NOMO-1 (cell line): ENCODE measurements around the gene CCNI.
A peak's percentile ranks its signal among the peaks of the same experiment; 100 is the strongest.
"Not testable (repeated sequence)": the region's sequence is repeated elsewhere in the genome, so short reads cannot be mapped to it uniquely, and the experiment has no call there.

Source experiments
- DNase-seq, 2 experiments: peaks; one replicate each; lab custom pipeline; 2025; ENCODE audit not compliant: unreplicated experiment in 2 of 2; lab: John Stamatoyannopoulos, UW

The CCNI gene

GRCh38 chr4:77040854-77041725 lies 34.7 kb downstream of the CCNI start:
- peak in 1 of 2 experiments; percentile 87 for DNase-seq

GRCh38 chr4:77040270-77040669 lies 35.5 kb downstream of the CCNI start:
- no peak for DNase-seq

DNA sequence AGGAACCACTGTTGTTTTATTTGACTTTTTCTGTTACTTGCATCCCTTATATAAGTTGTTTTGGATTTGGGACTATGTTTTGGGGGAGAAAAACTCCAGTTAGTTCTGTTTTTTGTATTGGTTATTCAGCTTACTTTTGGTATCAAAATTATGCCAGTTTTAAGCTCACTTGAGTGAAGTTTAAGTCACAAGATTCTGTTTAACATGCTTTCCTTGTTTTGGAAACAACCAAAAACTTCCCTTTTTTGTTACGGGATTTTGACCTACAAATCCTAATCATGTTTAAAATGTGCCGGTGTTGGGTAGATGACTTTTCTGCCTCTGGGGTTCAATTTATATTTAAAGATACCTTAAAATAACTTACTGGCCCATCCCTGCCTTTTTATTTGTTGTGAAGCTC lies 36.0 kb downstream of the CCNI start:
- DNase-seq, result no peak

GRCh38 chr4:77037736-77038135 lies 38.1 kb downstream of the CCNI start:
- DNase-seq, result no peak

GRCh38 chr4:77037168-77037567 lies 38.6 kb downstream of the CCNI start:
- DNase-seq, result not testable (repeated sequence)

DNA sequence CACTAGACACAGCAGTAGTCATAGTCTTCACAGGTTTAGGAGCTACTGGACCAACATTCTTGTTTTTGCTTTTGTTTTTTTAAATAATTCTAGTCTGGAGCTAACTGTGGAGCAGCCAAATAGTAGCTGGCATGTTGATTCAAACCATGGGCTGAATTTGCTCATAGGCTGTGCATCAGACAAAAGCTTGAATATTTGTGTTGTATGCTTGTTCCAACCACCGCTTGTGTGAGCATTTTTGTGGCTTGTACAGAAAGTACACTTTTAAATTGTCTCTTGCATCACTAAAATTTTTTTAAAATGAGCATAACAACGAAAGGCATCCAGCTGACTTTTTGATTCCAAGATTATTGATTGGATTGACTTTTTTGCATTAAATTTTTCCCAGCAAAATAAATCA lies 39.6 kb downstream of the CCNI start:
- no peak for DNase-seq

DNA sequence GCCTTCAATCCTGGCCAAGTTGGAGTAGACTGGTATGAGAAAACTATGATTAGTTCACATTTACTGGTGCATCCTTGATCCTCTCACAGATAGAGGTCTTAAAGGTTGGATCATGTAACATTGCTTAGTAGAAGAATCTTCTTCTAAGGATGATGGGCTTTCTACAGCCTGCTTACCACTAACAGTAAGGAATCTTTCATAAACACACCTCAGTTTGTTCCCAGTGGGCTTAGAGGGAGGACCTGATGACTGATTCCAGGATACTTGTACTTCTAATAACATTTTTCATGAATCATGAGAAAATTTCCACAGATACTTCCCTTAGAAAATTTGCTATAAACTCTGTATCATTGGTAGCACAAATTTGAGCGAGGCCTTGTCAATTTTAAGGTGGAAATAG lies 40.6 kb downstream of the CCNI start:
- no peak for DNase-seq

GRCh38 chr4:77031544-77031943 lies 44.2 kb downstream of the CCNI start:
- no peak for DNase-seq

DNA sequence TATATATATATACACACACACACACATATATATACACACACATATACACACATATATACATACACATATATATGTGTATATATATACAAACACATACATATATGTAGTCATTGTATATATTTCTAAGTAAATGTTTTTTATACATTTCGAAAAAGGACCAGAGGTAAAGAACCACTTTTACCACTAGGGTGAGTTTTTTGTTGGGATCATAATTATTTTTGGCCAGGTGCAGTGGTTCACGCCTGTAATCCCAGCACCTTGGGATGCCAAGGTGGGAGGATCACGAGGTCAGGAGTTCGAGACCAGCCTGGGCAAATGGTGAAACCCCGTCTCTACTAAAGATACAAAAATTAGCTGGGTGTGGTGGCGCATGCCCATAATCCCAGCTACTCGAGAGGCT lies 46.0 kb downstream of the CCNI start:
- not testable (repeated sequence) for DNase-seq

- DNase-seq, result no peak
These were observed 47.5 kb downstream of the CCNI start for GRCh38 chr4:77028246-77028645.

DNA sequence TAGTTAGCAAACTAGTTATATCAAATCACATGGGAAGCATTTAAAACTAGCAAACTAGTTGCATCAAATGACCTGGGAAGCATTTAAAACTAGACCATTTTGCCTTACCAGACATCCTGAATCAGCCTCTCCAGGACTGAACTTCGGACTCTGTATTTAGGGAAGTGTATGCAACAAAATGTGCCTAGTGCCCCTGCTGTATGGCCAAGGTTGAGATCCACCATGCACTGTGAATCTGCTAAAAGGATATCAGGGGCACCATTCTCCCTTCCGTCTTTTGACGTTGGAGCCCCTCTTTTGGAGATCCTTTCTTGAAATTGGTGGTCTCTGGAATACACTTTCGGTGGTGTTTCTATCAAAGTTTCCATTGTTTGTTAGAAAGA lies 49.5 kb downstream of the CCNI start:
- DNase-seq, result no peak

DNA sequence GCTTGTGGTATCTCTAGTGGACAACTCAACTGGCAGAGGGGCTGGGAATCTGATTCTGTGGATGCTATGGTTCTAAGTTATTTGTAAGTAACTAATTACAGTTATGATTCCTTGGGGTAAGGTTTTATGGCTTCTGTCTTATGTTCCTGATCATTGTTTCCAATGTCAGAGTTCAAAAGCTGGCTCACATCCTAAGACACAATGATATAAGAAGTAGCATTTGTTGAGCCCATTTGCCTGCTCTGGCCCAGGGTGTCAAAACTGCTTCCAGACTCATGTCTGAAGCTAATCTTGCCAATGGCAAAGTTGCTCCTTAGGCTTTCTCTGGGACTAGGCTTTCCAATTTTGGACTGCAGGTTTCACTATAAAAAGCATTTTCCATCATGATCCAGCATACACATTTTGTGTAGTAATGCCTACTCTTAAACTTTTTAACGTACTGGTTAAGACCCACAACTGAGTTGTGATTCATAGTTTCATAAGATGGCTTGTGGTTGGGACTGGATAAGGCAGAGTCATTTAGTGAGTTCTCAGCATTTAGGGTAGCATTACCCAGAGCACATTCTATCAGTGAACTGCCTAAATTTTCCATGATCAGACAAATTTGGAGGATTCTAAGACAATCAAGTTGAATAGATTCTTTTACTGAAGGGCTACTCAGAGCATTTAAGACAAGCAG lies 50.0 kb downstream of the CCNI start:
- no peak for DNase-seq

DNA sequence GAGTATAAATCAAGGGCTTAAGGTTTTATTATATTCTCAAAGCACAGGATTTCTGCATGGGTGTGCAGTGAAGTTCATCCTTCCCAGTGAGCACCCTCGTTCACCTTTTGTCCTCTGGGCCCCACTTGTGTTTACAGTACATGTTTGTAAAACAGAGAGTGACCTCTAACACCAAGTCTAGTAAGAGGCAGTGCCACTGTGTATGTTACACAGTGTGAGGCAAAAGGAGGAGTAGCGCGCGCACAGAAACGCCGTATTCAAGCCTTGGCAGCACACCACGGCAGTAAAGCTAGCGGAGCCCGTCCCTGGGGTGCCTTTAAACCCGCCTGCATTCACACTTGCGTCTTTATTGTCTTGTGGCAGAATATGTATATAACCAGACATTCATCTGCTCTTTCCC lies 51.9 kb downstream of the CCNI start:
- DNase-seq, result no peak

DNA sequence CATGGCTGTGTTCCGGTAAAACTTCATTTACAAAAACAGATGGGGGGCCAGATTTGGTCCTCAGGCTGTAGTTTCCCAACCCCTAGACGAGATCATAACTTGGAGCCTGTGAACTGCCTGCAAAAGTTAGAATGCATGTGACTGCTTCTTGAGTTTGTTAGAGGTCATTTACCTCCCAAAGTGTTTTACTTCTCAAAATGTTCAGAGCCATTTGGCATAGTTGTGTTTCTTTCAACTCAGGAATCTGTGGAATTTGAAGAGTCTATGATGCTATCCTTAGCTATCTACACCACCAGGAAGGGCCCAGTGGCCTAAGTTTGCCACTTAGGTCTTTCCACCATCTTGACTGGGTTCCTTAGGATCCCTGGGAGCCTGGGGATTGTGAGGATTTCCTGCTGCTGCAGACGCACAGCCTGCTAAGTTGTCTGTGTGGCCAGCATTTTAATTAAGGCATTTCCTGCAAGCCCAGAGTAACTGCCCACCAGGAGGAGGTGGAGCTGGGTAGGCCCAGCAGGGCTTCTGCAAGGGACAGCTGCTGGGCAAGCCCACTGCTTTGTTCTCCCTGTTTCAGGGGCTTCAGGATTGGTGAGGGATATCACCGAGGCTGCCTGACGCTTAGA lies 53.1 kb downstream of the CCNI start:
- DNase-seq, result no peak

GRCh38 chr4:77021614-77022089 lies 54.1 kb downstream of the CCNI start:
- DNase-seq, result peak; percentile 5 to 32

- DNase-seq, result no peak
These were observed 55.8 kb downstream of the CCNI start for GRCh38 chr4:77020017-77020416.

DNA sequence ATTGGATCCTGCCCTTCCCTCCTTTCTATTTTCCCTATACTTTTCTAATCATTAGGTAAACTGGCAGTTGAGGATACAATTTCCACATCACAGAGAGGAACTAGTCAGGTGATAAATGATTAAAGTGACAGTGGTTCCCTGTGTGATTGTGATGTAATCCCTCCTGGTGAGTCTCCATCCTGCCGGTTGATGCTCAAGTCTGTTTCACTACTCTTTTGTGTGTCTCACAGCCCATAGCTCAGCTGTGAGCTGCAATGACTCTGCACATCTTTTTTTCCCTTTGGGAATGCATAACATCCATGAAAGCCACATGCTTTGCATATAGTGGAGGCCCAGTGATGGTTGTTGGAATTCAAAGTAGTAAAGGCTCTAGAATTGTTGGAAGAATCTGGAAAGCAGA lies 60.4 kb downstream of the CCNI start:
- DNase-seq, result peak in 1 of 2 experiments; percentile 70

- peak; percentile 6 to 77 for DNase-seq
These were observed 61.5 kb downstream of the CCNI start for GRCh38 chr4:77014256-77014655.

DNA sequence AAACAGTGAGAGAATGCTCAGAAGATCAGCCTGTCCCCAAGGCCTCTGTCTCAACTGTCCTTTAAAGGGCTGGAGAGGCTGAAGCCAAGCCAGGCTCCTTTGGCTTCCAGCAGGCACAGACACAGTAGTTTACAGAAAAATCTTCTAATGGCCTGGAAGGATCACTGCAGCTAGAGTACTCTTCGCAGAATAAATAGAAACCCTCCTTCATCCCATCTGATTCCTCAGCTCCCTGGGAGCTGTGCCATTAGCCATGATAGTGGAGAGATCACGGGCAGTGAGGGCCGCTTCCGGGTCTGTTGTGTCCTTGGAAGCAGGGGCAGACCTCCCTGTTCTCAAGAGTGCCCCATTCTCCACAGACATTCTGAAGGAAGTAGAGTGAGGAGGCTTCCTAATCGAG lies 63.1 kb downstream of the CCNI start:
- no peak for DNase-seq

- DNase-seq, result no peak
These were observed 64.9 kb downstream of the CCNI start for GRCh38 chr4:77010841-77011354.

DNA sequence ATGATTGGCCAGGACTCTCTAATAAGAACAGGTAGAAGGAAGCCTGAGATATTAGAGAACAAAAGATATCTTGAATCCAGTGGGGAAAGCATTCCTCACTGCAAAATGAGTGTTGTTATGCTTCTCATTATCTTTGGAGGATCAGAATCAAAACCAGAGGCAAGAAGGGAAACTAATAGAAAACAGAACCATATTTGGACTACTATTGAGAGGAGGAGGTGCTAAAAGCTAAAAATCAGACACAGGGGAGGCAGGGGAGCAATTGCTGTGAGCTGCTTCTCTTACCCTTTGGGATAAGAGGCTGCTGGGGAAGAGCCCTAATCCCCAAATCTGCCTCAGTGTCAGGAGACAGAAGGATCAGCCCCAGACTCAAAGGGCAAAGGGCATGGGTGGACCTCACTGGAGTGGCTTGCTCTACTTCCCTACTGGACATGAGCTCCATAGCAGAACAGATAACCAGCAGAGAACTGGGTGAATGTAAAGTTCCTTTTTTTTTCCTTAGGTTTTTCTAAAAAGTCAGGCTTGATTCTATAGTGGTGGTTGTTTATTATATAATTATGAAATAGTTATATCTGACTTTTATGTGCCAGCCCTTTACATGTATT lies 66.2 kb downstream of the CCNI start:
- no peak for DNase-seq
